Adipocyte (in vitro differentiated cells): ENCODE results near the gene CD58.

Experiments
- DNase-seq: peaks from one replicate; pipeline ENCODE4 v3.0.0-alpha.2; 2015; ENCODE audit warnings: low read depth
- H3K27me3 ChIP-seq: replicated peaks from 2 replicates; pipeline ENCODE4 v1.7.0; 2013; ENCODE audit warnings: mild to moderate bottlenecking, low read length, moderate library complexity; ENCODE audit not compliant: control insufficient read depth, insufficient read depth
- H3K36me3 ChIP-seq: 2 replicates; pipeline ENCODE4 v1.7.0; 2013; ENCODE audit warnings: low read length, mild to moderate bottlenecking, moderate library complexity; ENCODE audit not compliant: control insufficient read depth, insufficient read depth, severe bottlenecking
- H3K4me1 ChIP-seq: 2 replicates; pipeline ENCODE4 v1.7.0; 2013; ENCODE audit warnings: mild to moderate bottlenecking, low read length, moderate library complexity; ENCODE audit not compliant: control insufficient read depth, insufficient read depth
- H3K4me3 ChIP-seq: 2 replicates; pipeline ENCODE4 v1.7.0; 2013; ENCODE audit warnings: mild to moderate bottlenecking, low read length, moderate library complexity
- H3K9ac ChIP-seq: 2 replicates; pipeline ENCODE4 v1.7.0; 2013; ENCODE audit warnings: mild to moderate bottlenecking, low read length, moderate library complexity
- H3K9me3 ChIP-seq: 2 replicates; pipeline ENCODE4 v1.7.0; 2013; ENCODE audit warnings: mild to moderate bottlenecking, low read length, moderate library complexity; ENCODE audit not compliant: control insufficient read depth

The CD58 gene

DNA sequence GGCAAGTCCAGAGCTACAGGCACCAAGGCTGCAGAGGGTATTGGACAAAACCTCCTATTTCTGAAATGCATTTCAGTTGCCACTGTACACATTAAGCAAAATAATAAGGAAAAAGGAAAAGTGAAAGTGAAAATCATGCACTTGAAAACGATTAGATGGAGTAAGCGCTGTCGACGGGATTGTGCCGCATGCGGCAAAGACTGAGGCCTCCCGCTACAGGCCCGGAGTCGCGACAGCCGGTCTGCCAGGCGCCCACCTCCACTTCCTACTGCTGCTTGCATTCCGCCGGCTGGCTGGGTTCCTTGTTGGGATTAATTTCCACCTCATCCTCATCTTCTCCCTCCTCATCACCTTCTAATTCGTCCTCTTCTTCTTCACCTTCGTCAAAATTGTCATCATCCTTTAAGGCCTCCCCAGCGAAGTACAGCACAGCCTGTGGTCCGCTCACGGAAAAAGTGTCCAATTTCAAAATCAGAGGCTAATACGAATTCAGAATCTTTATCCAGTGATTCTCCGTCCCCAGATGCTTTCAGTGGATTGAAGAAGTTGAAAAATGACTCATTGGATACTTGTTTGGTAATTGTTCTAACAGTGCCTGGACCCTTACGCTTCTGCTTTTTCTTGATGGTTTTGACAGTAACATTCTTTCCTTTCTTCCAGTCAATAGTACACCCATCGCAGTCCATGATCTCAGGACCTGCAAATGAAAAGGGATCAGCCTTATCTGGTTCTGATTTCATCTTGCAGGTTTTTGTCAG lies 38.0 kb downstream of the CD58 start:
- Histone ChIP-seq H3K27me3 (no peaks in the 10 kb centered on the region), H3K9me3 (no peaks in the 10 kb centered on the region), H3K36me3 (peaks cover 7% of the 10 kb centered on the region), H3K4me3 (no peak overlapping the region), H3K4me1 (peaks cover 4% of the 10 kb centered on the region), H3K9ac (no peak overlapping the region)
- no peak for DNase-seq

GRCh38 chr1:116531917-116532316 lies 38.9 kb downstream of the CD58 start:
- no peak for DNase-seq
- Histone ChIP-seq H3K9ac (no peak overlapping the region), H3K4me1 (peaks cover 4% of the 10 kb centered on the region), H3K4me3 (no peak overlapping the region), H3K27me3 (no peaks in the 10 kb centered on the region), H3K9me3 (no peaks in the 10 kb centered on the region), H3K36me3 (peaks cover 7% of the 10 kb centered on the region)

- Histone ChIP-seq H3K36me3 (peaks cover 5% of the 10 kb centered on the region), H3K4me1 (peaks cover 4% of the 10 kb centered on the region), H3K4me3 (no peak overlapping the region), H3K9me3 (no peaks in the 10 kb centered on the region), H3K9ac (no peak overlapping the region), H3K27me3 (no peaks in the 10 kb centered on the region)
- no peak for DNase-seq
These were observed 41.1 kb downstream of the CD58 start for GRCh38 chr1:116529681-116530080.

DNA sequence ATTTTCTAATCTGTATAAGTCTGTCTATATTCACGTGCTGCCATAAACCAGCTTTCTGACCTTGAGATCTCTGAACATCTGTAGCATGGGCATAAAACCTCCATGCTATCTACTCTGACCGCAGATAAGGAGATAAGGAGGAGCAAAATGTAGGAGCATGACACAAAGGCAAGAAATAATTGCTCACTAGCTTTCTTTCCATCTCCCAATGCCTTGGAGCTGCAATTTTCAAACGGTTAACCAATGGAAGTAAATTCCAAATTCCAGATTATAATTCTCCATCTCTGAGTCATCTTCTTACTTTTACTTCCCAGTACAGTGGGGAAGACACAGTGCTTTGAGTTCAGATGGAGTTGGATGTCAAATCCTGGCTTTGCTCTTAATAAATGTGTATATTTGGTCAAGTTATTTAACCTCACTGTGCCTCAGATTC lies 41.6 kb downstream of the CD58 start:
- DNase-seq, result peak; percentile 20
- Histone ChIP-seq H3K36me3 (peaks cover 5% of the 10 kb centered on the region), H3K4me1 (peaks cover 4% of the 10 kb centered on the region), H3K4me3 (no peak overlapping the region), H3K9me3 (no peaks in the 10 kb centered on the region), H3K9ac (no peak overlapping the region), H3K27me3 (no peaks in the 10 kb centered on the region)

- no peaks in the 10 kb centered on the region for H3K9me3 ChIP-seq
- H3K4me1 ChIP-seq, result peaks cover 4% of the 10 kb centered on the region
- no peaks in the 10 kb centered on the region for H3K27me3 ChIP-seq
- H3K9ac ChIP-seq, result no peak overlapping the region
- no peak overlapping the region for H3K4me3 ChIP-seq
- H3K36me3 ChIP-seq, result peaks cover under 1% of the 10 kb centered on the region
- no peak for DNase-seq
These were observed 42.3 kb downstream of the CD58 start for GRCh38 chr1:116528329-116529083.

DNA sequence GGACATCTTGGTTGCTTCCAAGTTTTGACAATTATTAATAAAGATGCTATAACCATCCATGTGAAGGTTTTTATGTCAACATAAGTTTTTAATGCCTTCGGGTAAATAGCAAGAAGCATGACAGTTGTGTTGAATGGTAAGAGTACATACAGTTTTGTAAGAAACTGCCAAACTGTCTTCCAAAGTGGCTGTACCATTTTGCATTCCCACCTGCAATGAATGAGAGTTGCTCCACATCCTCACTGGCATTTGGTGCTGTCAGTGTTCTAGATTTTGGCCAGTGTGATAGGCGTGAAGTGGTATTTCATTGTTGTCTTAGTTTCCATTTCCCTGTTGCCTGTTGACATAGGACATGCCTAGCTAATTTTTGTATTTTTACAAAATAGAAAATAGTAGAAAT lies 45.4 kb downstream of the CD58 start:
- Histone ChIP-seq H3K9me3 (no peaks in the 10 kb centered on the region), H3K4me3 (no peak overlapping the region), H3K4me1 (peaks cover 17% of the 10 kb centered on the region), H3K9ac (no peak overlapping the region), H3K27me3 (no peaks in the 10 kb centered on the region), H3K36me3 (no peaks in the 10 kb centered on the region)
- no peak for DNase-seq

- DNase-seq, result peak; percentile 45
- H3K4me1 ChIP-seq, result peaks cover 13% of the 10 kb centered on the region
- no peak overlapping the region for H3K9ac ChIP-seq
- no peaks in the 10 kb centered on the region for H3K27me3 ChIP-seq
- H3K4me3 ChIP-seq, result no peak overlapping the region
- H3K36me3 ChIP-seq, result peaks cover 6% of the 10 kb centered on the region
- no peaks in the 10 kb centered on the region for H3K9me3 ChIP-seq
These were observed 49.6 kb downstream of the CD58 start for GRCh38 chr1:116521186-116521585.

GRCh38 chr1:116518400-116518799 lies 52.4 kb downstream of the CD58 start:
- H3K9me3 ChIP-seq, result no peaks in the 10 kb centered on the region
- H3K4me3 ChIP-seq, result no peak overlapping the region
- DNase-seq, result no peak
- no peak overlapping the region for H3K9ac ChIP-seq
- peaks cover 6% of the 10 kb centered on the region for H3K36me3 ChIP-seq
- peaks cover 13% of the 10 kb centered on the region for H3K4me1 ChIP-seq
- H3K27me3 ChIP-seq, result no peaks in the 10 kb centered on the region

- Histone ChIP-seq H3K9me3 (no peaks in the 10 kb centered on the region), H3K9ac (no peak overlapping the region), H3K27me3 (no peaks in the 10 kb centered on the region), H3K36me3 (peaks cover 6% of the 10 kb centered on the region), H3K4me1 (peaks cover 12% of the 10 kb centered on the region), H3K4me3 (no peak overlapping the region)
- no peak for DNase-seq
These were observed 54.2 kb downstream of the CD58 start for GRCh38 chr1:116516631-116517030.

- no peaks in the 10 kb centered on the region for H3K9me3 ChIP-seq
- no peaks in the 10 kb centered on the region for H3K27me3 ChIP-seq
- peaks cover 6% of the 10 kb centered on the region for H3K36me3 ChIP-seq
- H3K9ac ChIP-seq, result no peak overlapping the region
- H3K4me1 ChIP-seq, result peaks cover 2% of the 10 kb centered on the region
- DNase-seq, result no peak
- H3K4me3 ChIP-seq, result no peak overlapping the region
These were observed 55.1 kb downstream of the CD58 start for GRCh38 chr1:116515702-116516101.

GRCh38 chr1:116514708-116515525 lies 55.9 kb downstream of the CD58 start:
- peaks cover 6% of the 10 kb centered on the region for H3K36me3 ChIP-seq
- H3K9me3 ChIP-seq, result no peaks in the 10 kb centered on the region
- no peak overlapping the region for H3K4me3 ChIP-seq
- no peaks in the 10 kb centered on the region for H3K4me1 ChIP-seq
- no peaks in the 10 kb centered on the region for H3K27me3 ChIP-seq
- no peak overlapping the region for H3K9ac ChIP-seq
- no peak for DNase-seq
